ENCODE results near the gene STX16.

Gene STX16

GRCh38 chr20:58602124-58602523, 49.0 kb upstream of the STX16 start:
- ATAC-seq = no peak
- no peak for TF ChIP-seq RARB (CRISPR knock-in tag; IDR thresholded peaks at IDR 0.05)
- TF ChIP-seq ZC3H10 (CRISPR knock-in tag; IDR thresholded peaks at IDR 0.05) = no peak
- TF ChIP-seq ZNF8 (CRISPR knock-in tag; IDR thresholded peaks at IDR 0.05) = no peak

GRCh38 chr20:58603721-58604120, 47.4 kb upstream of the STX16 start:
- TF ChIP-seq TCF4 (CRISPR knock-in tag; IDR thresholded peaks at IDR 0.05; ENCODE audit: borderline replicate concordance) (no peak), CSRNP3 (CRISPR knock-in tag; IDR thresholded peaks at IDR 0.05) (no peak), PATZ1 (CRISPR knock-in tag; IDR thresholded peaks at IDR 0.05; ENCODE audit: borderline replicate concordance) (no peak)
- peak; percentile 48 for ATAC-seq

- peak; percentile 86 for ATAC-seq
These were observed 46.8 kb upstream of the STX16 start for GRCh38 chr20:58604128-58604881.

GRCh38 chr20:58605292-58606065, 45.6 kb upstream of the STX16 start:
- ATAC-seq = no peak
- TF ChIP-seq ARNTL (CRISPR knock-in tag; IDR thresholded peaks at IDR 0.05; ENCODE audit: borderline replicate concordance, low read depth) (no peak), GLIS3 (CRISPR knock-in tag; IDR thresholded peaks at IDR 0.05) (no peak), ZFP3 (CRISPR knock-in tag; IDR thresholded peaks at IDR 0.05) (no peak), ISL1 (CRISPR knock-in tag; IDR thresholded peaks at IDR 0.05) (no peak), CSDC2 (CRISPR knock-in tag; IDR thresholded peaks at IDR 0.05) (no peak), PPARA (CRISPR knock-in tag; IDR thresholded peaks at IDR 0.05; ENCODE audit: borderline replicate concordance) (no peak), TSHZ2 (CRISPR knock-in tag; IDR thresholded peaks at IDR 0.05) (no peak), CREB5 (CRISPR knock-in tag; IDR thresholded peaks at IDR 0.05; ENCODE audit: low read depth) (no peak)

More at GRCh38 chr20:58604128-58604881, 46.8 kb upstream of the STX16 start:
- TF ChIP-seq TCF4 (CRISPR knock-in tag; IDR thresholded peaks at IDR 0.05; ENCODE audit: borderline replicate concordance) = peak; percentile 79
- TF ChIP-seq ZNF8 (CRISPR knock-in tag; IDR thresholded peaks at IDR 0.05) = no peak
- no peak for TF ChIP-seq SNAI2 (CRISPR knock-in tag; IDR thresholded peaks at IDR 0.05)
- TF ChIP-seq OSR1 (CRISPR knock-in tag; IDR thresholded peaks at IDR 0.05) = no peak
- peak; percentile 23; the same call in 1 of the 2 replicates for TF ChIP-seq TSHZ2 (CRISPR knock-in tag; IDR thresholded peaks at IDR 0.05)
- no peak for TF ChIP-seq ZNF70 (CRISPR knock-in tag; IDR thresholded peaks at IDR 0.05)
- peak; percentile 58 for TF ChIP-seq ISL1 (CRISPR knock-in tag; IDR thresholded peaks at IDR 0.05)
- no peak for TF ChIP-seq CSRNP3 (CRISPR knock-in tag; IDR thresholded peaks at IDR 0.05)
- TF ChIP-seq ZFP30 (CRISPR knock-in tag; IDR thresholded peaks at IDR 0.05) = no peak

All from SK-N-SH treated with all-trans-retinoic acid at 6 μM for 48 hours (cell line).